HL-60 (cell line): ENCODE results near the gene SMAD4.

Experiments
- CTCF ChIP-seq: IDR thresholded peaks from one replicate; pipeline ENCODE4 v1.5.1; 2011; ENCODE audit warnings: low read length, control low read depth, inconsistent platforms; ENCODE audit not compliant: insufficient read depth
- POLR2AphosphoS5 ChIP-seq: IDR thresholded peaks from 2 replicates; pipeline ENCODE4 v1.6.1; 2012; ENCODE audit warnings: low read depth
- REST ChIP-seq: IDR thresholded peaks from 2 replicates; pipeline ENCODE4 v1.6.1; 2012; ENCODE audit warnings: low read depth; ENCODE audit not compliant: insufficient replicate concordance
- SPI1 ChIP-seq: IDR thresholded peaks from 2 replicates; pipeline ENCODE4 v1.6.1; 2012; ENCODE audit warnings: low read depth, mild to moderate bottlenecking, borderline replicate concordance

GRCh38 chr18:51078026-51078425, 48.0 kb downstream of the SMAD4 start:
- TF ChIP-seq CTCF (no peak), SPI1 (no peak), POLR2AphosphoS5 (no peak), REST (no peak)
